ENCODE measurements around the gene MAJIN.
A peak's percentile ranks its signal among the peaks of the same experiment; 100 is the strongest.

Gene MAJIN

DNA sequence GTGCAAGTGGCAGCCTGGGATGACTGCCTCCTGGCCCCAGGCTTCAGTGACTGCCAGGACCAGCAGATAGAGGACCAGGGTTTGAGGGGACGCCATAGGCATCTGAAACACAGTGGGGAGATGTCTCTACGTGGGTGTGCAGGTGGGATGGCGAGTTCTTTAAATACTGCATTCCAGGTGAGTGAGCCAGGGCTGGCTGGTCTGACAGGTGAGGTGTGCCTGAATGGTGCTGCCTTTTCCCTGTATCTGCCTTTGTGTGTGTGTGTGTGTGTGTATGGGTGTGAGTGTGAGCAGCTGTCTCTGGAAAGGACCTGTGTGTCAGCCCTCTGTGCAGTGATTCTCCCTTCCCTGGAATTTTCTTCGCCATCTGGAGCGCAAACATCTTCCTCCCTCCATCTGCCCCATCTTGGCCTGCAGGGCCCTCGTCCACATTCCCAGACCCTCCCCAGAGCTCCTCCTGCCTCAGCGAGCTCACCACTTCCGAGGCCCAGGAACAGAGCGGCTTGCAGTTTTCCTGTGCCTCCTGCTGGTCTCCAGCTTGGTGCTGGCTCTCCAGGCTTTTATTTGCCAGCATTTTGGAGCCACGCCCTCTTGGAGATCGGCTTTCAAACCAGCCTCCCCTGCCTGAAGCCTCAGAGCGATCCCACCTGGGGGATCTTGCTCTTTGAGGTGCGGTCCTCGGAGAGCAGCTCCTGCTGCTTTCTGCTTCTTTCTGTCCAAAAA, 36.4 kb downstream of the MAJIN start, which contains the start of gene GPHA2:
Gene GPHA2 (minus strand): TSS at position 535 of the 723 bp plus-strand sequence. CDS start 433 bp downstream, at position 102.
- H2BK15ac ChIP-seq (ENCODE audit: low read length) = peak within 1 kb of the TSS; percentile 69
- no peak within 1 kb of the TSS for H4K91ac ChIP-seq (ENCODE audit: low read depth, low read length, poor library complexity)
- peak within 1 kb of the TSS; percentile 89 for H2AK5ac ChIP-seq (ENCODE audit: low read depth, low read length)
- H3K9me3 ChIP-seq (replicated peaks in 1 of 2; ENCODE audit: control insufficient read depth in 2 of 2, insufficient read depth in 1 of 2, low read depth in 1 of 2, low read length in 2 of 2) = no peaks in the 10 kb centered on the region
- peaks cover 8 to 13% of the 10 kb centered on the region in 2 donors for H3K4me1 ChIP-seq (ENCODE audit: control insufficient read depth in 2 of 2, insufficient read depth in 1 of 2, low read depth in 1 of 2, low read length in 2 of 2)
- H3K14ac ChIP-seq (ENCODE audit: low read length) = no peak within 1 kb of the TSS
- peak within 1 kb of the TSS; percentile 80 for H3K18ac ChIP-seq (ENCODE audit: low read length)
- peak; percentile 39 for DNase-seq (ENCODE audit: low spot score)
- H2BK120ac ChIP-seq (ENCODE audit: low read depth, low read length) = no peak within 1 kb of the TSS
- WGBS, 2 donors (ENCODE audit: extremely low coverage in 2 of 2, insufficient read length in 2 of 2, insufficient replicate concordance in 1 of 2) = no CpG with 5 or more reads among the region's 14 CpGs
- peaks cover 0 to 36% (median 0%) of the 10 kb centered on the region in 3 experiments for H3K27me3 ChIP-seq (ENCODE audit: control insufficient read depth in 3 of 3, insufficient read depth in 3 of 3, low read depth in 1 of 3, low read length in 3 of 3)
- H3K4me3 ChIP-seq (ENCODE audit: low read length in 2 of 2) = no peak within 1 kb of the TSS
- no peaks in the 10 kb centered on the region for H3K36me3 ChIP-seq (replicated peaks in 1 of 2; ENCODE audit: control insufficient read depth in 2 of 2, insufficient read depth in 2 of 2, low read length in 2 of 2)
- H2BK12ac ChIP-seq (ENCODE audit: low read length) = peak within 1 kb of the TSS; percentile 41
- peak within 1 kb of the TSS; percentile 92 for H4K8ac ChIP-seq (ENCODE audit: low read depth, low read length)
- no peaks in the 10 kb centered on the region for H3K79me1 ChIP-seq (ENCODE audit: low read depth, low read length)
- no peak within 1 kb of the TSS for H3K4me2 ChIP-seq (ENCODE audit: insufficient read depth, low read length, poor library complexity, severe bottlenecking)
- peak within 1 kb of the TSS; percentile 37 for H3K23ac ChIP-seq (ENCODE audit: low read depth, low read length, poor library complexity)
- peak within 1 kb of the TSS; percentile 47 for H2AFZ ChIP-seq (ENCODE audit: low read length)
- H3K9ac ChIP-seq (ENCODE audit: low read depth, low read length, poor library complexity) = peak within 1 kb of the TSS; percentile 84
- no peak within 1 kb of the TSS for H2BK5ac ChIP-seq (ENCODE audit: low read length)
- H3K4ac ChIP-seq (ENCODE audit: low read length) = no peak within 1 kb of the TSS
- peak within 1 kb of the TSS; percentile 27 for H3K27ac ChIP-seq (replicated peaks; ENCODE audit: low read length)

DNA sequence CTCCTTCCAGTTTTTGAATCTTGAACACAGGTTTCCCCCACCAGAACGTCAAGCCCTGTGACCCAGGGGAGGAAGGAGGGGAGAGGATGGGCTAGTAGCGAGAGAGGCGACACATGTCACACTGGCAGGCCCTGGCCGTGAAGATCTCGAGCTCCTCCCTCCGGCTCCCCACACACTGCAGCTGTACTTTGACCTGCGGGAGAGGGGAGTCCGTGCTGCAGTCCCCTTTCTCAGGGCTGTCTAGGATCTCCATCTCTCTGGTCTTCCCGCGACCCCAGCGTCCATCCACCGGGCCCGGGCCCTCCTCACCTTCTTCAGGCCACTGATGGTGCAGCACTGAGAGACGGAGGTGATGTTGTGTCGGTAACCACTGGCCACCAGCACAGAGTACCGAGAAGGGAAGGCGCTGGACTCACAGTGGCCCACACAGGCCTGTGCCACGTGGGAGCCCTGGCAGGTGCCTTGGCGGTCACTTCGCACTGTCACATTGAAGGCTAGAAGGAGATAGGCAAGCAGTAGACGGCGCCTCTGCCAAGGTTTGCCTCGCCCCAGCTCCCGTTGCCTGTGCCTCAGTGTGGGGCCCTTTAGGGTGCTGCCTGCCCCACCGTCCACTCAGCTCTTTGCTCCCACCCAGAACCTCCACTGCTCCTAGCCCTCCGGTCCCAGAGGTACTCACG, 37.1 kb downstream of the MAJIN start:
- Histone ChIP-seq H3K4me1 (ENCODE audit: control insufficient read depth in 2 of 2, insufficient read depth in 1 of 2, low read depth in 1 of 2, low read length in 2 of 2) (peaks cover 8 to 13% of the 10 kb centered on the region in 2 donors), H3K36me3 (replicated peaks in 1 of 2; ENCODE audit: control insufficient read depth in 2 of 2, insufficient read depth in 2 of 2, low read length in 2 of 2) (peaks cover 0 to 3% of the 10 kb centered on the region in 2 donors), H3K4me2 (ENCODE audit: insufficient read depth, low read length, poor library complexity, severe bottlenecking) (no peak overlapping the region), H3K79me1 (ENCODE audit: low read depth, low read length) (no peaks in the 10 kb centered on the region), H3K9ac (ENCODE audit: low read depth, low read length, poor library complexity) (peak overlapping the region; percentile 84), H3K4ac (ENCODE audit: low read length) (no peak overlapping the region), H2AK5ac (ENCODE audit: low read depth, low read length) (peak overlapping the region; percentile 89), H3K18ac (ENCODE audit: low read length) (peak overlapping the region; percentile 80), H2BK12ac (ENCODE audit: low read length) (peak overlapping the region; percentile 41), H4K91ac (ENCODE audit: low read depth, low read length, poor library complexity) (no peak overlapping the region), H2BK120ac (ENCODE audit: low read depth, low read length) (no peak overlapping the region), H3K27me3 (ENCODE audit: control insufficient read depth in 3 of 3, insufficient read depth in 3 of 3, low read depth in 1 of 3, low read length in 3 of 3) (peaks cover 0 to 31% (median 0%) of the 10 kb centered on the region in 3 experiments), H3K14ac (ENCODE audit: low read length) (no peak overlapping the region), H3K27ac (replicated peaks; ENCODE audit: low read length) (no peak overlapping the region), H2BK15ac (ENCODE audit: low read length) (peak overlapping the region; percentile 69), H2AFZ (ENCODE audit: low read length) (no peak overlapping the region), H2BK5ac (ENCODE audit: low read length) (no peak overlapping the region), H3K4me3 (ENCODE audit: low read length in 2 of 2) (no peak overlapping the region), H3K9me3 (replicated peaks in 1 of 2; ENCODE audit: control insufficient read depth in 2 of 2, insufficient read depth in 1 of 2, low read depth in 1 of 2, low read length in 2 of 2) (no peaks in the 10 kb centered on the region), H3K23ac (ENCODE audit: low read depth, low read length, poor library complexity) (peak overlapping the region; percentile 37), H4K8ac (ENCODE audit: low read depth, low read length) (peak overlapping the region; percentile 92)
- no peak for DNase-seq (ENCODE audit: low spot score)
- WGBS, 2 donors (ENCODE audit: extremely low coverage in 2 of 2, insufficient read length in 2 of 2, insufficient replicate concordance in 1 of 2) = no CpG with 5 or more reads among the region's 27 CpGs

DNA sequence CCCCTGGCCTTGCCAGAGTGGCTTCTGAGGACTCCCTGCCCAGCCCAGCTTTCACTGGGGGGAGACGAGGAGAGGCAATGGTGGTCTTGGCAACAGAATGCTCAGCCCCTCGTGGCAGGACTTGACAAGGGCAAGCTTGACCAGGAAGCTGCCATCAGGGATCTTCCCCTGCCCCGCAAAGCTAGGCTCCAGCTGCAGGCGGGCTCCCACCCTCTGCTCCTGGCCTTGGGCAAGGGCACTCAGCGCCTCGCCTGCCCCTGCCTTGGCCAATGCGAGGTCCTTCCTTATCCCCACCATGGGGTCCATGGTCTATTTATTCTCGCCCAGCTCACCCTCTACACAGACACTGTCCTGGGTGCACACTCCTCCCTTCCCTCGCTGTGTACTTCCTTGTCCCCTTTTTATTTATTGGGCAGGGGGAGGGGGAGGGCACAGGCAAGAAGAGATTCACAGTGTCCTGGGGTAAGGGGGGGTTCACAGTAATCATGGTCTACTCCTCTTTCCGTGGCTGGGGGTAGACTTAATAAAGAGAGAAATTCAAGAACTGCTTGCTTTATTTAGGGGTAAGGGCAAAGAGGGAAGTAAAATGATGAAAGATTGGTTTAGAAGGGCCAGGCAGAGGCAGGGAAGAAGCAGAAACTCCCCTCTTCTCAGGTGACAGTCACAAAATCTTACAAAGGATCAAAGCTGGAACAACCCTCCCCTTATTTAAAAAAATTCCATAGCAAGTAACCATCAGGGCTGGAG, 37.8 kb downstream of the MAJIN start:
- no peak for DNase-seq (ENCODE audit: low spot score)
- H3K23ac ChIP-seq (ENCODE audit: low read depth, low read length, poor library complexity) = peak overlapping the region; percentile 7
- H4K91ac ChIP-seq (ENCODE audit: low read depth, low read length, poor library complexity) = no peak overlapping the region
- H3K14ac ChIP-seq (ENCODE audit: low read length) = no peak overlapping the region
- no peaks in the 10 kb centered on the region for H3K9me3 ChIP-seq (replicated peaks in 1 of 2; ENCODE audit: control insufficient read depth in 2 of 2, insufficient read depth in 1 of 2, low read depth in 1 of 2, low read length in 2 of 2)
- WGBS, 2 donors (ENCODE audit: extremely low coverage in 2 of 2, insufficient read length in 2 of 2, insufficient replicate concordance in 1 of 2) = no CpG with 5 or more reads among the region's 10 CpGs
- no peak overlapping the region for H3K4ac ChIP-seq (ENCODE audit: low read length)
- H3K27ac ChIP-seq (replicated peaks; ENCODE audit: low read length) = no peak overlapping the region
- H3K9ac ChIP-seq (ENCODE audit: low read depth, low read length, poor library complexity) = no peak overlapping the region
- H2AK5ac ChIP-seq (ENCODE audit: low read depth, low read length) = no peak overlapping the region
- no peak overlapping the region for H2AFZ ChIP-seq (ENCODE audit: low read length)
- no peak overlapping the region for H2BK120ac ChIP-seq (ENCODE audit: low read depth, low read length)
- H3K18ac ChIP-seq (ENCODE audit: low read length) = no peak overlapping the region
- H3K79me1 ChIP-seq (ENCODE audit: low read depth, low read length) = no peaks in the 10 kb centered on the region
- H2BK5ac ChIP-seq (ENCODE audit: low read length) = no peak overlapping the region
- no peak overlapping the region for H2BK12ac ChIP-seq (ENCODE audit: low read length)
- no peak overlapping the region for H3K4me3 ChIP-seq (ENCODE audit: low read length in 2 of 2)
- no peak overlapping the region for H3K4me2 ChIP-seq (ENCODE audit: insufficient read depth, low read length, poor library complexity, severe bottlenecking)
- H4K8ac ChIP-seq (ENCODE audit: low read depth, low read length) = no peak overlapping the region
- peaks cover 0 to 24% (median 0%) of the 10 kb centered on the region in 3 experiments for H3K27me3 ChIP-seq (ENCODE audit: control insufficient read depth in 3 of 3, insufficient read depth in 3 of 3, low read depth in 1 of 3, low read length in 3 of 3)
- H2BK15ac ChIP-seq (ENCODE audit: low read length) = no peak overlapping the region
- H3K4me1 ChIP-seq (ENCODE audit: control insufficient read depth in 2 of 2, insufficient read depth in 1 of 2, low read depth in 1 of 2, low read length in 2 of 2) = peaks cover 8 to 13% of the 10 kb centered on the region in 2 donors
- H3K36me3 ChIP-seq (replicated peaks in 1 of 2; ENCODE audit: control insufficient read depth in 2 of 2, insufficient read depth in 2 of 2, low read length in 2 of 2) = peaks cover 0 to 3% of the 10 kb centered on the region in 2 donors
